Spleen (tissue), 7 donors: ENCODE results near the gene ADM2.

ENCODE experiments used
- POLR2A ChIP-seq, 3 donors: fragments of 450-650 bp; IDR thresholded peaks; one replicate each; pipeline ENCODE4 v1.5.1; 2017; ENCODE audit warnings: antibody characterized with exemption in 3 of 3, mild to moderate bottlenecking in 1 of 3
- POLR2AphosphoS5 ChIP-seq, 3 donors: sonication (generic); formaldehyde crosslinking; IDR thresholded peaks; one replicate each; pipeline ENCODE4 v1.5.1; 2017; ENCODE audit warnings: antibody characterized with exemption in 3 of 3
- TF ChIP-seq, protein P1 (sequence below), 11 experiments: fragments of 200-600 bp in 7 of 11; fragments of 450-650 bp in 4 of 11; sonication (generic) in 4 of 11; IDR thresholded peaks in 8 of 11; conservative IDR thresholded peaks in 3 of 11; 1 replicate in 7 of 11; 2 replicates in 4 of 11; pipeline versions ENCODE4 v1.4.0 to v1.8.0; 2016 to 2021; ENCODE audit warnings: antibody characterized with exemption in 11 of 11, inconsistent platforms in 4 of 11, mild to moderate bottlenecking in 1 of 11
- donor health status: DM: no; HTN: no; CAD: no; lungs with moderate emphysema.
- donor health status: DM: no; HTN: no; CAD: no.
- donor health status: DM: no; HTN: no; CAD: no.

DNA sequence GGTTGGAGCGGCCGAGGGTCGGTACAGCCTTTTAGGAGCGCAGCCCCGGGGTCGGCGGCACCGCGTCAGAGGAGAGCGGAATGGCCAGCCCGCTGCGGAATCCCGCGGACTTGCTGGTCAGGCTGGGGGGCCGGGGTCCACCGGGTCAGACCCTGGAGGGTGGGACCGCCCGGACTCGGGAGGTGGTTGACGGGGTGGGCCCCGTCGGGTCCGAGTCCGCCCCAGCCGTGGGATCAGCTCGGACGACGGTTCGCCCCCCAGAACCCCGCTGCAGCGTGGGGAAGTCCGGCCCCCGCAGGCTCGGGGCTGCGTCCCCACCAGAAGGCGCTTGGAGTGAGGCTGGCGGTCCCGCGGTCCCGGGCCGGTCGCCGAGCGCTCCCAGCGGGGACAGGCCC lies 301 bp upstream of the ADM2 start:
- TF ChIP-seq, protein P1, sequence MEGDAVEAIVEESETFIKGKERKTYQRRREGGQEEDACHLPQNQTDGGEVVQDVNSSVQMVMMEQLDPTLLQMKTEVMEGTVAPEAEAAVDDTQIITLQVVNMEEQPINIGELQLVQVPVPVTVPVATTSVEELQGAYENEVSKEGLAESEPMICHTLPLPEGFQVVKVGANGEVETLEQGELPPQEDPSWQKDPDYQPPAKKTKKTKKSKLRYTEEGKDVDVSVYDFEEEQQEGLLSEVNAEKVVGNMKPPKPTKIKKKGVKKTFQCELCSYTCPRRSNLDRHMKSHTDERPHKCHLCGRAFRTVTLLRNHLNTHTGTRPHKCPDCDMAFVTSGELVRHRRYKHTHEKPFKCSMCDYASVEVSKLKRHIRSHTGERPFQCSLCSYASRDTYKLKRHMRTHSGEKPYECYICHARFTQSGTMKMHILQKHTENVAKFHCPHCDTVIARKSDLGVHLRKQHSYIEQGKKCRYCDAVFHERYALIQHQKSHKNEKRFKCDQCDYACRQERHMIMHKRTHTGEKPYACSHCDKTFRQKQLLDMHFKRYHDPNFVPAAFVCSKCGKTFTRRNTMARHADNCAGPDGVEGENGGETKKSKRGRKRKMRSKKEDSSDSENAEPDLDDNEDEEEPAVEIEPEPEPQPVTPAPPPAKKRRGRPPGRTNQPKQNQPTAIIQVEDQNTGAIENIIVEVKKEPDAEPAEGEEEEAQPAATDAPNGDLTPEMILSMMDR (IDR thresholded peaks at IDR 0.05 in 8 of 11, conservative IDR thresholded peaks at IDR 0.05 in 3 of 11), result no peak
- TF ChIP-seq POLR2A (IDR thresholded peaks at IDR 0.05) (no peak), POLR2AphosphoS5 (IDR thresholded peaks at IDR 0.05) (no peak)
